SH-SY5Y (cell line): ENCODE results near the gene WAPL.

Experiments used
- GATA2 ChIP-seq: IDR thresholded peaks from 2 replicates; pipeline ENCODE4 v1.6.1; 2011; ENCODE audit warnings: mild to moderate bottlenecking, low read depth, low read length
- GATA3 ChIP-seq: IDR thresholded peaks from 2 replicates; pipeline ENCODE4 v1.6.1; 2011; ENCODE audit warnings: low read depth, mild to moderate bottlenecking, low read length, moderate library complexity

DNA sequence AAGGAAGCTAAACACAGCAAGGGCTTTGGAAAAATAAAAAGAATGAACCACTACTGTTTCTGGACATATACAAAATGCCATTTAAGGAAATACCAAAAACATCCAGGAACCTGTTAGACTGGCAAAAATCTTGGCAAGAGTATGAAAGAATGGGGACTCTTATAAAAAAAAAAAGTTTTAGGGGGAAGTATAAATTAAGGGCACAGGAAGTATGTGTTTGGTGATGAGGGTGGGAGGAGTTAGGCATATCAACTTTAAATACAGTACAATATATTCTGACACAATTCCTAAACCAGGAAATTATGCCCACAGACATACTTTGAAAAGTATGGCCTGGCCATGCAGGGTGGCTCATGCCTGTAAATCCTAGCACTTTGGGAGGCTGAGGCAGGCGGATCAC lies 74.2 kb downstream of the WAPL start:
- TF ChIP-seq GATA2 (no peak), GATA3 (no peak)
